WTC11 (cell line): ENCODE measurements around the gene TMIGD1.

Experiments used
- CTCF ChIP-seq: fragments of 200-600 bp; IDR thresholded peaks from 2 replicates; pipeline ENCODE4 v1.8.0; 2022; ENCODE audit warnings: antibody characterized with exemption
- ERG ChIP-seq: fragments of 250-450 bp; sonication (Bioruptor Pico); IDR thresholded peaks from 2 replicates; pipeline ENCODE4 v1.8.0; 2021; ENCODE audit warnings: mild to moderate bottlenecking
- NFYB ChIP-seq: sonication (generic); formaldehyde crosslinking; conservative IDR thresholded peaks from 2 replicates; pipeline ENCODE4 v1.8.0; 2022; ENCODE audit warnings: low read depth, missing genetic modification reagents
- NR2C2 ChIP-seq: sonication (generic); formaldehyde crosslinking; IDR thresholded peaks from 2 replicates; pipeline ENCODE4 v1.8.0; 2022; ENCODE audit warnings: mild to moderate bottlenecking, missing genetic modification reagents
- TEAD1 ChIP-seq: sonication (generic); formaldehyde crosslinking; IDR thresholded peaks from 2 replicates; pipeline ENCODE4 v1.8.0; 2022; ENCODE audit warnings: mild to moderate bottlenecking, missing genetic modification reagents
- ZNF425 ChIP-seq: fragments of 250-450 bp; sonication (Bioruptor Pico); conservative IDR thresholded peaks from 2 replicates; pipeline ENCODE4 v1.9.0; 2021; ENCODE audit warnings: mild to moderate bottlenecking

- TF ChIP-seq CTCF (no peak), NR2C2 (CRISPR knock-in tag) (no peak), TEAD1 (no peak), ERG (CRISPR knock-in tag) (no peak), NFYB (no peak), ZNF425 (CRISPR knock-in tag) (no peak)
Observed at GRCh38 chr17:30273373-30273772, 60.5 kb downstream of the TMIGD1 start.
